Activated effector memory CD4-positive, alpha-beta T cell treated with Interleukin-2 at 50 U/mL for 16 hours (primary cell): ENCODE measurements around the gene PFDN1.
"Not testable (repeated sequence)": the region's sequence is repeated elsewhere in the genome, so short reads cannot be mapped to it uniquely, and the experiment has no call there.

Source experiments
- DNase-seq: peaks from one replicate; pipeline ENCODE4 v3.0.0-alpha.2; 2020

The PFDN1 gene

DNA sequence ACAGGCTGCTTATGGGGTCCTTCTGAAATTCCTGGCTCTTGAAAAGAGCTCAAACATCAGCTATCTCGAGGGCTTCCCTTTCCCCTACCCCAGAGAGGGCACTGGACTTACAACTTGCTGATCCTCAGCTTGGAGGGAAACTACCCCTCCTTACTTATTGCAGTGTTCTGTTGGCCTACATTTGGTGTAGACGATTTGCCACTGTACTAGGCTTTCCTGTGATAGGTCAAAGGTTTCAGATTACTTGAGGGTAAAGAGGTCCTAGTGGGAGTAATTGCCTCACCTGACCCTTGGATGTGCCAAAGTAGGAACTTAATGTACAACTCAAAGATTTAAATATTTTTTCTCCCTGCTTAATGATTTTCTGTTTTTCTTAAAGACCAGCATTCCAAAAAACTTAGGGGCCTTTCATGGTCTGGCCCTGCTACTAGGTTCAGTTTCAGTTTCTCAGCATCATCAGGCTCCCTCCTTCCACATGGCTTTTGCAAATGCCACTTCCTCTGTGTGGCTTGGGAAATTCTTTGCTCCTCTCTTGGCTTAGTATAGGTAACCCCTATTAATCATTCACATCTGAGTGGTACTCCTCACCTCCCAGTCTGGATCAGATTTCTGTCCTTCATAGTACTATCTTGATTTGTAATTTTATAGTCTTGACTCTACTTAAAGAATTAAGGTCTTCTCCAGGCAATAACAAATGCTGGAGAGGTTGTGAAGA lies 95.5 kb downstream of the PFDN1 start:
- no peak for DNase-seq

DNA sequence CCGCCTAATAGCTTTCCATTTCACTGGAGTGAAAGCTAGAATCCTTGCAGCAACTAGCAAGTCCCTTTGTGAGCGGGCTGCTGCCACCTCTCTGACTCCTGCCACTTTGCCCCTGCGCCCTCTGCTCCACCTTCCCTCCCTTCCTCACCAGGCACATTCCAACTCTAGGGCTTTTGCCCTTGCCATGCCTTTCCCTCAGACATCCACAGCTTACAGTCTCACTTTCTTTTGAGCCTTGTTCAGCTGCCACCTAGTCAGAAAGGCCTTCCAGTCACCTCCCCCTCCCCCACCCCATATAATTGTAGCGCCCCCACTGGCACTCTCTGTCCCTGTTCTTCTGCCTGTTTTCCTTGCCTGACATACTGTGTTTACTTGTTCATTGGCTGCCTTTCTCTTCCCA lies 96.9 kb downstream of the PFDN1 start:
- no peak for DNase-seq

DNA sequence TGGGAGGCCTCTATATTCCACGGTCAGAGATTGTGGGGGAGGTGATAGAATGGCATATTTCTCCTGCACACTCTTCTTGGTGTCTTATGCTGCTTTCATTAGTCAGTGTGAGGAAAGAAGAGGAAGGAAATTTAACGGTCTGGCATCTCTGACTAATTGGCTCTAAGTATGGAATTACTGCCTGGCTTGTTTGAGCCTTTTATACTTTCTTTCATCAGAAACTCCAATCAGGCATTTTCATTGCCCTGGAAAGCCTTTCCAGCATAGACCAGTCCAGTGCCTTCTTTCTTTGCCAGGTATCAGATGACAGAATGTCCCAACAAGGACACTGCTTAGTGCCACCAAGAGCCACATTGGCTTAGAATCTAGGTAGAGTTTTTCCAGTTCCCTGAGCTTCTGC lies 97.7 kb downstream of the PFDN1 start:
- DNase-seq = no peak

DNA sequence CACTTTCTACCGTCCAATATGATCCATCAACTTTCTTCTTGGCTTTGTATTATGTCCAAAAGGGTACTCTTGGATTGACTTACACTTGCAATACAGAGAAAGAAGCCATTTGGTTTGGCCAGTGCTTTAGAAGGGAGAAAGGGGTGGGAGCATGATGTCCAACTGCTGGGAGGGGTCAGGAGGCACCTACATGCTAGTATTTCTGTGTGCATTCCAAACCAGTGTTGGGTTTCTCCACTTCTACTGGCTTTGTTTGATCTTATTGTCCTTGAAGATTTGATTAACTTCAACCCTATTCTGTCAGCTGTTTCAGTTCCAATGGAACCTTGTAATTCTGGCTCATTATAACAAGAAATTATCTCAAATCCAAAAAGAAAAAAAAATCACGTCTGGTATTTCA lies 100.3 kb downstream of the PFDN1 start:
- DNase-seq = no peak

DNA sequence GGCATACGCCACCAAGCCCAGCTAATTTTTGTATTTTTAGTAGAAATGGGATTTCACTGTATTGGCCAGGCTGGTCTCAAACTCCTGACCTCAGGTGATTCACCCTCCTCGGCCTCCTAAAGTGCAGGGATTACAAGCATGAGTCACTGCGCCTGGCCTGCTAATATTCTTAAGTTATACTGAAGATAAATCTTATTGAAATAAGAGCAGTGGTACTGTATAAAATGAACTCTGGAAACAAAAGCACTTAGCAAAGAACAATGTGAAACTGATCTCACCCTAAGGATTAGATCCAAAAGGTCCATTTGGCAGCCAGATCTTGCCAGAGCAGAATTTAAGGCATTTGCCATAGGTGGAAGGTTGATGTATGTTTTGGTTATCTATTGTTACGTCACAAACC lies 100.8 kb downstream of the PFDN1 start:
- no peak for DNase-seq

DNA sequence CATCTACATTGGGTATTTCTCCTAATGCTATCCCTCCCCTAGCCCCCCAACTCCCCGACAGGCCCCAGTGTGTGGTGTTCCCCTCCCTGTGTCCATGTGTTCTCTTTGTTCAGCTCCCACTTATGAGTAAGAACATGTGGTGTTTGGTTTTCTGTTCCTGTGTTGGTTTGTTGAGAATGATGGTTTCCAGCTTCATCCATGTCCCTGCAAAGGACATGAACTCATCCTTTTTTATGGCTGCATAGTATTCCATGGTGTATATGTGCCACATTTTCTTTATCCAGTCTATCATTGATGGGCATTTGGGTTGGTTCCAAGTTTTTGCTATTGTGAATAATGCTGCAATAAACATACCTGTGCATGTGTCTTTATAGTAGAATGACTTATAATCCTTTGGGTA lies 104.0 kb downstream of the PFDN1 start:
- DNase-seq = not testable (repeated sequence)

DNA sequence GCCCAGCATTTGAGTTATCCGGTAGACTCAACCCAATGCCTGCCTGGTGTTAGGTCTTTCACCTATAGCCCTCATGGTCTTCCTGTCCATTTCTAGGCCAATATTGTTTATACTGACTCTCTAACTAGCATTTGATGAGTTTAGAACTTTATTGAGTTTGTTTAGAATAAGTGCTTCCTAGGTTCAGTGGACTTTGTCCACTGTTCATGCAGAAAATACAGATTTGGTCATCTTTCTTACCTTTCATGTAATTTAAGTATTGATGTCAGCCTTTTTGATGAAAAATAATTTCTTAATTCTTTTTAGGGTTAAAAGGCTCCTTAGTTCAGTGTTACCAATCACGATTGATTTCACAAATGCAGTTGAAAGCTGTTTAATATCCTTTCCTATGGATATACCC lies 105.9 kb downstream of the PFDN1 start:
- no peak for DNase-seq

DNA sequence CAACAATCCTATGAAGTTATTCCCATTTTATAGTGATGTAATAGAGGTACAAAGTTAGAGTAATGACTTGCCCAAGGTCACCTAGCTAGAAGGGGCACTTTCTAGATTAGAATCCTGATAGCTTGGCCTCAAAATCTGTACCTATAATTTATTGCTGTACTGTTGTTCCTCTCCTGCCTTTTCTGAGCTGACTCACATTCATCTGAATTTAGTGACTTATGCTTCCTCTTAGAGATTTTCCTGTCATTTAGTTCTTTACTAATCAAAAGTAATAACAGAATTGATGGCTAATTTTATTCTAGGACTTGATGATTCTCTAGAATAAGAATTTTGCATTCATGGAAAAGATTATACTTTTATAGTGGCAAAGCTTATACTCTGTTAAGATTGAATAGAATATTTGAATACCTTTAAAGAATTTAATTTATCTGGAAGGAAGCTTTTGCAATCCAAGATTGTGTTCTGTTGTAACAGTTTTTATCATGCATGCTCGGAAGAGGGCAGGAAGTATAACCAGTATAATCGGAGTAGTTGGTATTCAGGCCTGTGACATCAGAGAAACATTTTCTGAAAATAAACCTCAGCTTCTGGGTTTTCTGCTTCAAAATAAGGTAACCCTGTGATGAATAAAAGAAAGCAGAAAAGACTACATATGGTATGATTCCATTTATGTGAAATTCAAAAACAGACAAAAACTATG lies 106.6 kb downstream of the PFDN1 start:
- no peak for DNase-seq
